Activated naive CD4-positive, alpha-beta T cell treated with anti-CD3 and anti-CD28 coated beads for 36 hours (primary cell): Measurements from ENCODE around the gene TMEM61. TPM values are rescaled to one million over a fixed set of nuclear protein-coding genes. Genes with fewer than 3 reads are reported as not detected.

Source experiments
- total RNA-seq, 2 experiments: library from RNA; stranded (reverse); gene quantifications; one replicate each; pipeline ENCODE4 v1.2.3, GENCODE V29; 2021

The TMEM61 gene
- total RNA-seq, 2 experiments from 2014 or later: not detected

Other genes starting within 250 kb of the TMEM61 start
- gene PARS2, start 216.1 kb upstream of the TMEM61 start, total RNA-seq: 1 to 10 TPM; 3.0 to 3.1 TPM
- gene TTC22, start 179.3 kb upstream of the TMEM61 start, total RNA-seq: 1 to 10 TPM; 6.9 to 8.6 TPM
- gene DHCR24, start 93.4 kb upstream of the TMEM61 start, total RNA-seq: 10 to 100 TPM; 56.3 to 64.8 TPM
- not detected for gene BSND, start 18.3 kb downstream of the TMEM61 start, total RNA-seq
- not detected for gene PCSK9, start 58.9 kb downstream of the TMEM61 start, total RNA-seq
- gene USP24, start 234.7 kb downstream of the TMEM61 start, total RNA-seq: 10 to 100 TPM; 37.1 to 39.7 TPM